GM10266 (cell line): ENCODE measurements around the gene ASTN2.

Experiments used
- DNase-seq: peaks from one replicate; pipeline ENCODE4 v3.0.0; 2012; ENCODE audit errors: extremely low spot score
- CTCF ChIP-seq: IDR thresholded peaks from 2 replicates; pipeline ENCODE4 v1.5.1; 2012; ENCODE audit warnings: mild to moderate bottlenecking, low read depth; ENCODE audit not compliant: control insufficient read depth, insufficient read depth; ENCODE audit errors: missing control alignments

The ASTN2 gene

GRCh38 chr9:116945817-116946216 is 469.0 kb downstream of the ASTN2 start:
- DNase-seq, result no peak
- no peak for TF ChIP-seq CTCF

GRCh38 chr9:116944714-116945534 is 469.9 kb downstream of the ASTN2 start:
- no peak for DNase-seq

GRCh38 chr9:116943970-116944369 is 470.9 kb downstream of the ASTN2 start:
- TF ChIP-seq CTCF, result no peak

More at GRCh38 chr9:116944714-116945534, 469.9 kb downstream of the ASTN2 start:
- TF ChIP-seq CTCF, result no peak

GRCh38 chr9:116942593-116943061 is 472.2 kb downstream of the ASTN2 start:
- TF ChIP-seq CTCF, result no peak
- DNase-seq, result peak; percentile 14

More at GRCh38 chr9:116943970-116944369, 470.9 kb downstream of the ASTN2 start:
- no peak for DNase-seq

DNA sequence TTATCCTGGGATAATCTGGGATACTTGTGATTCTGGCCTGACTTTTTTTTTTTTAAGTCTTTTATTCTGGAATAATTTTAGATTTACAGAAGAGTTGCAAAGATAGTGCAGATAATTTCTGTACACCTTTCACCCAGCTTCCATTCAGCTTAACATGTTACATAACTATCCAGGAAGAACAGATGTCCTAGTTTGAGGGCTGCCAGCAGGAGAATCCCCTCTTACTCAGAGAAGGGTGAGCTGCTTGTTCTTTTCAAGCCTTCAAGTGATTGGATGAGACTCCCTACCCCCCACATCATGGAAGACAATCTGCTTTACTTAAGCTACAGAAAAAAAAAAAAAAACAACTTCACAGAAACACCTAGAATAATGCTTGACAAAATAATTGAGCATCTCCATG is 473.6 kb downstream of the ASTN2 start:
- DNase-seq, result no peak
- TF ChIP-seq CTCF, result no peak

DNA sequence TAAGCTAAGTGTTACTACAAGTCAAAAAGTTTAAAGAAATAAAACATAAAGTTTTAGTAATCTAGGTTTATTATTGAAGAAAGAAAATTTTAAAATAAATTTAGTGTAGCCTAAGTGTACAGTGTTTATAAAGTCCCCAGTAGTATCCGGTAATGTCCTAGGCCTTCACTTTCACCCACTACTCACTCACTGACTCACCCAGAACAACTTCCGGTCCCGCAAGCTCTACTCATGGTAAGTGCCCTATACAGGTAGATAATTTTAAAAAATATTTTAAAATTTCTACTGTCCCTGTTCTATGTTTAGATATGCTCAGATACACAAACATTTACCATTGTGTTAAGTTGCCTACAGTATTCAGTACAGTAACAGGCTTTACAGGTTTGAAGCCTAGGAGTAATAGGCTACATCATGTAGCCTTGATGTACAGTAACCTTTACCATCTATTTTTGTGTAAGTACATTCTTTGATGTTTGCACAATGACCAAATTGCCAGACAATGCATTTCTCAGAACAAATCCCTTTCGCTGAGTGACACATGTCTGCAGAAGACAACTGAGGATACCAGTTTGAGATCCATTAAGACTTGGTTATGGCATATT is 474.1 kb downstream of the ASTN2 start:
- no peak for DNase-seq
- no peak for TF ChIP-seq CTCF

GRCh38 chr9:116939614-116940013 is 475.2 kb downstream of the ASTN2 start:
- DNase-seq, result no peak
- TF ChIP-seq CTCF, result no peak
